Liver (tissue), 9 donors: ENCODE measurements around the gene IGF1R. TPM values are rescaled to one million over a fixed set of nuclear protein-coding genes. Genes with fewer than 3 reads are reported as not detected.

Experiments
- DNase-seq: peaks from one replicate; pipeline ENCODE4 v3.0.0-alpha.2; 2017; ENCODE audit warnings: low spot score
- H3K27ac ChIP-seq, 2 donors: one replicate each; pipeline ENCODE4 v1.7.0; 2013; ENCODE audit warnings: inconsistent platforms in 2 of 2, low read length in 2 of 2, control low read depth in 1 of 2, low read depth in 1 of 2, mild to moderate bottlenecking in 1 of 2
- H3K27me3 ChIP-seq, 4 donors: one replicate each; pipeline versions ENCODE4 v1.6.1 to v1.7.0; 2013; ENCODE audit warnings: low read length in 3 of 4, inconsistent platforms in 1 of 4, mild to moderate bottlenecking in 1 of 4, moderate library complexity in 1 of 4; ENCODE audit not compliant: control insufficient read depth in 4 of 4, insufficient read depth in 4 of 4
- H3K36me3 ChIP-seq, 4 donors: one replicate each; pipeline versions ENCODE4 v1.6.1 to v1.7.0; 2013; ENCODE audit warnings: low read length in 3 of 4, mild to moderate bottlenecking in 3 of 4, low read depth in 1 of 4, moderate library complexity in 1 of 4; ENCODE audit not compliant: control insufficient read depth in 4 of 4, insufficient read depth in 3 of 4
- H3K4me1 ChIP-seq, 4 donors: one replicate each; pipeline versions ENCODE4 v1.6.1 to v1.7.0; 2013; ENCODE audit warnings: low read length in 3 of 4, mild to moderate bottlenecking in 3 of 4, moderate library complexity in 1 of 4; ENCODE audit not compliant: control insufficient read depth in 4 of 4, insufficient read depth in 4 of 4
- H3K4me3 ChIP-seq, 3 donors: one replicate each; pipeline versions ENCODE4 v1.6.1 to v1.7.0; 2013; ENCODE audit warnings: low read length in 3 of 3, control low read depth in 1 of 3, low read depth in 1 of 3, mild to moderate bottlenecking in 1 of 3
- H3K9ac ChIP-seq, 2 donors: one replicate each; pipeline ENCODE4 v1.7.0; 2013; ENCODE audit warnings: low read length in 2 of 2, mild to moderate bottlenecking in 2 of 2, moderate library complexity in 2 of 2, control low read depth in 1 of 2, low read depth in 1 of 2
- H3K9me3 ChIP-seq, 4 donors: one replicate each; pipeline versions ENCODE4 v1.6.1 to v1.7.0; 2013; ENCODE audit warnings: low read length in 3 of 4; ENCODE audit not compliant: control insufficient read depth in 4 of 4
- EGR1 ChIP-seq, 2 donors: IDR thresholded peaks; 2 replicates each; pipeline ENCODE4 v1.6.1; 2016 to 2018; ENCODE audit warnings: antibody characterized with exemption in 2 of 2, low read depth in 2 of 2
- FOXA1 ChIP-seq: IDR thresholded peaks from 2 replicates; pipeline ENCODE4 v1.6.1; 2016; ENCODE audit warnings: antibody characterized with exemption
- GABPA ChIP-seq, 2 donors: IDR thresholded peaks in 1 of 2; conservative IDR thresholded peaks in 1 of 2; 2 replicates each; pipeline ENCODE4 v1.6.1; 2016; ENCODE audit warnings: antibody characterized with exemption in 2 of 2, mild to moderate bottlenecking in 1 of 2, moderate library complexity in 1 of 2
- HNF4A ChIP-seq, 2 donors: conservative IDR thresholded peaks; 2 replicates each; pipeline ENCODE4 v1.6.1; 2016; ENCODE audit warnings: antibody characterized with exemption in 2 of 2, mild to moderate bottlenecking in 2 of 2
- HNF4G ChIP-seq: IDR thresholded peaks from 2 replicates; pipeline ENCODE4 v1.6.1; 2016; ENCODE audit warnings: antibody characterized with exemption
- JUND ChIP-seq, 2 donors: IDR thresholded peaks; 2 replicates each; pipeline ENCODE4 v1.6.1; 2016; ENCODE audit warnings: antibody characterized with exemption in 2 of 2
- NR2F2 ChIP-seq: IDR thresholded peaks from 2 replicates; pipeline ENCODE4 v1.6.1; 2016; ENCODE audit warnings: antibody characterized with exemption
- RXRA ChIP-seq, 2 donors: IDR thresholded peaks; 2 replicates each; pipeline ENCODE4 v1.6.1; 2017 to 2018; ENCODE audit warnings: antibody characterized with exemption in 2 of 2, mild to moderate bottlenecking in 1 of 2
- SP1 ChIP-seq: IDR thresholded peaks from 2 replicates; pipeline ENCODE4 v1.6.1; 2018; ENCODE audit warnings: antibody characterized with exemption, mild to moderate bottlenecking
- TAF1 ChIP-seq: conservative IDR thresholded peaks from 2 replicates; pipeline ENCODE4 v1.6.1; 2016; ENCODE audit warnings: antibody characterized with exemption, mild to moderate bottlenecking
- YY1 ChIP-seq: IDR thresholded peaks from 2 replicates; pipeline ENCODE4 v1.6.1; 2016; ENCODE audit warnings: antibody characterized with exemption, mild to moderate bottlenecking
- WGBS: extraction: QIAGEN DNeasy Blood & Tissue Kit; methylation state at CpG from one replicate; pipeline ENCODE4 v1.1.7; 2013; 5-methylcytosine and 5-hydroxymethylcytosine counted together
- polyA plus RNA-seq, 2 donors: library from polyadenylated mRNA; stranded (reverse) in 1 of 2; unstranded in 1 of 2; fragments of 200-250 nt in 1 of 2; fragments of >200 nt in 1 of 2; fragmentation: Nextera tagmentation in 1 of 2; extraction: Ambion mirVana in 1 of 2; gene quantifications; one replicate each; pipeline versions ENCODE4 v1.2.1 to v1.2.3, GENCODE V29; 2013 to 2015
- total RNA-seq, 2 donors: library from RNA; depleted of rRNA; stranded (reverse); fragments of >200 nt; gene quantifications; one replicate each; pipeline ENCODE4 v1.2.3, GENCODE V29; 2014
- TF ChIP-seq, protein P1 (sequence below): IDR thresholded peaks from 2 replicates; pipeline ENCODE4 v1.6.1; 2016; ENCODE audit warnings: antibody characterized with exemption
- TF ChIP-seq, protein P2 (sequence below): IDR thresholded peaks from 2 replicates; pipeline ENCODE4 v1.6.1; 2016; ENCODE audit warnings: antibody characterized with exemption
- TF ChIP-seq, protein P3 (sequence below): IDR thresholded peaks from 2 replicates; pipeline ENCODE4 v1.6.1; 2016; ENCODE audit warnings: antibody characterized with exemption
- TF ChIP-seq, protein P4 (sequence below): IDR thresholded peaks from 2 replicates; pipeline ENCODE4 v1.6.1; 2016; ENCODE audit warnings: antibody characterized with exemption, mild to moderate bottlenecking
- TF ChIP-seq, protein P5 (sequence below): fragments of 150-350 bp; IDR thresholded peaks from 2 replicates; pipeline ENCODE4 v1.5.1; 2017; ENCODE audit warnings: improper control_type of control experiment, low read depth, low read length; ENCODE audit not compliant: missing input control
- donor health status: healthy.
- donor health status: healthy.
- donor health status: healthy.
- donor health status: healthy.
- donor health status: healthy.

The IGF1R gene
- total and polyA plus RNA-seq, 4 donors = 0.69 to 10.3 (median 3.2) TPM

DNA sequence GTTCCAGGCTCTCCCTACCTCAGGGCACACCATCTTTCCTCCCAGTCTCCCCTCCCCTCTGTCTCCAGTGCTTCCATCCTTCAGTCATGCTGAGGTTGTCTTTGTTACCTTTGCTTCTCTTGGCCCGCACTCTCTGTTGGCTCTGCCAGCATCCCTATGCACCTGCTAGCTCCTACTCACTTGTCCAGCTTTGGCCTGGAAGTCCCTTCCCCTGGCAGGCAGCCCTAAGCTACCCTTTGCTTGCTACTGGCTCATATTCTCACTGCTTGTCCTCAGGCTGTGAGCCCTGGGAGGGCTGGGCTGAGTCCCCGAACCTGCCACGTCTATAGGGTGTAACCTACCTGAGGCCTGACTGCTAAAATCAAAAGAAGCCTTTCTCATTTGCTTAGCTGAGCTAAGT, 236.6 kb downstream of the IGF1R start:
- Histone ChIP-seq H3K9me3 (no peaks in the 10 kb centered on the region), H3K4me3 (no peak overlapping the region), H3K27ac (no peak overlapping the region), H3K9ac (no peak overlapping the region), H3K4me1 (no peaks in the 10 kb centered on the region), H3K27me3 (peaks cover 0 to 10% (median under 1%) of the 10 kb centered on the region in 4 donors), H3K36me3 (no peaks in the 10 kb centered on the region)
- no peak for DNase-seq
- 87% methylated on average over 3 of the region's 3 CpGs for WGBS
- TF ChIP-seq SP1 (no peak), GABPA (IDR thresholded peaks at IDR 0.05 in 1 of 2, conservative IDR thresholded peaks at IDR 0.05 in 1 of 2) (no peak), EGR1 (IDR thresholded peaks at IDR 0.05; ENCODE audit: low read depth in 2 of 2) (no peak), NR2F2 (no peak), HNF4A (conservative IDR thresholded peaks at IDR 0.05) (no peak), RXRA (IDR thresholded peaks at IDR 0.05) (no peak), JUND (IDR thresholded peaks at IDR 0.05) (no peak)
- TF ChIP-seq, protein P1, sequence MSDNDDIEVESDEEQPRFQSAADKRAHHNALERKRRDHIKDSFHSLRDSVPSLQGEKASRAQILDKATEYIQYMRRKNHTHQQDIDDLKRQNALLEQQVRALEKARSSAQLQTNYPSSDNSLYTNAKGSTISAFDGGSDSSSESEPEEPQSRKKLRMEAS = no peak
- TF ChIP-seq, protein P2, sequence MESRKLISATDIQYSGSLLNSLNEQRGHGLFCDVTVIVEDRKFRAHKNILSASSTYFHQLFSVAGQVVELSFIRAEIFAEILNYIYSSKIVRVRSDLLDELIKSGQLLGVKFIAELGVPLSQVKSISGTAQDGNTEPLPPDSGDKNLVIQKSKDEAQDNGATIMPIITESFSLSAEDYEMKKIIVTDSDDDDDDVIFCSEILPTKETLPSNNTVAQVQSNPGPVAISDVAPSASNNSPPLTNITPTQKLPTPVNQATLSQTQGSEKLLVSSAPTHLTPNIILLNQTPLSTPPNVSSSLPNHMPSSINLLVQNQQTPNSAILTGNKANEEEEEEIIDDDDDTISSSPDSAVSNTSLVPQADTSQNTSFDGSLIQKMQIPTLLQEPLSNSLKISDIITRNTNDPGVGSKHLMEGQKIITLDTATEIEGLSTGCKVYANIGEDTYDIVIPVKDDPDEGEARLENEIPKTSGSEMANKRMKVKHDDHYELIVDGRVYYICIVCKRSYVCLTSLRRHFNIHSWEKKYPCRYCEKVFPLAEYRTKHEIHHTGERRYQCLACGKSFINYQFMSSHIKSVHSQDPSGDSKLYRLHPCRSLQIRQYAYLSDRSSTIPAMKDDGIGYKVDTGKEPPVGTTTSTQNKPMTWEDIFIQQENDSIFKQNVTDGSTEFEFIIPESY = no peak

DNA sequence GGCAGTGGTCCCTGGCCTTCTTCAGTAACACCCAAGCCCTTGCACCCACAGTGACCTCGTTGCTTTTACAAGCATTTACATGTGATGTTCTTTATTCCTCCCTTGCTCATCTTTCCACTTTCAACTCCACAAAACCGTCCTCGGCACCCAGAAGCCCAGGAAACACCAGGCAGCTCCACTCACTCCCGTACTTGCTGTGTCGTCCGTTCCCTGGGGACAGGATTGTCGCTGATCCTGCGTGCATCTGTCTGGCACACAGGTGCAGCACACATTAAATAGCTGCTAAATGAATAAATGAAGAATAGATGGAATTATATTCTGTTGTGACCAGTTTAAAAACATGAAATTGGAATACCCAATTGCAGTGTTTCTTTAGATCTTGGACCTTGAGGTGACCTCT, 239.6 kb downstream of the IGF1R start:
- no peak for DNase-seq
- Histone ChIP-seq H3K4me1 (no peaks in the 10 kb centered on the region), H3K9ac (no peak overlapping the region), H3K36me3 (no peaks in the 10 kb centered on the region), H3K9me3 (no peaks in the 10 kb centered on the region), H3K4me3 (no peak overlapping the region), H3K27me3 (peaks cover 0 to 4% (median 0%) of the 10 kb centered on the region in 4 donors), H3K27ac (no peak overlapping the region)
- WGBS = 89% methylated on average over 8 of the region's 8 CpGs
- TF ChIP-seq FOXA1 = no peak
- no peak for TF ChIP-seq TAF1
- no peak for TF ChIP-seq HNF4A (conservative IDR thresholded peaks at IDR 0.05)
- TF ChIP-seq HNF4G = no peak
- no peak for TF ChIP-seq SP1
- no peak for TF ChIP-seq YY1
- TF ChIP-seq, protein P3, sequence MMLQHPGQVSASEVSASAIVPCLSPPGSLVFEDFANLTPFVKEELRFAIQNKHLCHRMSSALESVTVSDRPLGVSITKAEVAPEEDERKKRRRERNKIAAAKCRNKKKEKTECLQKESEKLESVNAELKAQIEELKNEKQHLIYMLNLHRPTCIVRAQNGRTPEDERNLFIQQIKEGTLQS = no peak
- no peak for TF ChIP-seq NR2F2
- no peak for TF ChIP-seq JUND (IDR thresholded peaks at IDR 0.05)
- no peak for TF ChIP-seq RXRA (IDR thresholded peaks at IDR 0.05)
- TF ChIP-seq, protein P4, sequence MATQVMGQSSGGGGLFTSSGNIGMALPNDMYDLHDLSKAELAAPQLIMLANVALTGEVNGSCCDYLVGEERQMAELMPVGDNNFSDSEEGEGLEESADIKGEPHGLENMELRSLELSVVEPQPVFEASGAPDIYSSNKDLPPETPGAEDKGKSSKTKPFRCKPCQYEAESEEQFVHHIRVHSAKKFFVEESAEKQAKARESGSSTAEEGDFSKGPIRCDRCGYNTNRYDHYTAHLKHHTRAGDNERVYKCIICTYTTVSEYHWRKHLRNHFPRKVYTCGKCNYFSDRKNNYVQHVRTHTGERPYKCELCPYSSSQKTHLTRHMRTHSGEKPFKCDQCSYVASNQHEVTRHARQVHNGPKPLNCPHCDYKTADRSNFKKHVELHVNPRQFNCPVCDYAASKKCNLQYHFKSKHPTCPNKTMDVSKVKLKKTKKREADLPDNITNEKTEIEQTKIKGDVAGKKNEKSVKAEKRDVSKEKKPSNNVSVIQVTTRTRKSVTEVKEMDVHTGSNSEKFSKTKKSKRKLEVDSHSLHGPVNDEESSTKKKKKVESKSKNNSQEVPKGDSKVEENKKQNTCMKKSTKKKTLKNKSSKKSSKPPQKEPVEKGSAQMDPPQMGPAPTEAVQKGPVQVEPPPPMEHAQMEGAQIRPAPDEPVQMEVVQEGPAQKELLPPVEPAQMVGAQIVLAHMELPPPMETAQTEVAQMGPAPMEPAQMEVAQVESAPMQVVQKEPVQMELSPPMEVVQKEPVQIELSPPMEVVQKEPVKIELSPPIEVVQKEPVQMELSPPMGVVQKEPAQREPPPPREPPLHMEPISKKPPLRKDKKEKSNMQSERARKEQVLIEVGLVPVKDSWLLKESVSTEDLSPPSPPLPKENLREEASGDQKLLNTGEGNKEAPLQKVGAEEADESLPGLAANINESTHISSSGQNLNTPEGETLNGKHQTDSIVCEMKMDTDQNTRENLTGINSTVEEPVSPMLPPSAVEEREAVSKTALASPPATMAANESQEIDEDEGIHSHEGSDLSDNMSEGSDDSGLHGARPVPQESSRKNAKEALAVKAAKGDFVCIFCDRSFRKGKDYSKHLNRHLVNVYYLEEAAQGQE = no peak
- TF ChIP-seq, protein P5, sequence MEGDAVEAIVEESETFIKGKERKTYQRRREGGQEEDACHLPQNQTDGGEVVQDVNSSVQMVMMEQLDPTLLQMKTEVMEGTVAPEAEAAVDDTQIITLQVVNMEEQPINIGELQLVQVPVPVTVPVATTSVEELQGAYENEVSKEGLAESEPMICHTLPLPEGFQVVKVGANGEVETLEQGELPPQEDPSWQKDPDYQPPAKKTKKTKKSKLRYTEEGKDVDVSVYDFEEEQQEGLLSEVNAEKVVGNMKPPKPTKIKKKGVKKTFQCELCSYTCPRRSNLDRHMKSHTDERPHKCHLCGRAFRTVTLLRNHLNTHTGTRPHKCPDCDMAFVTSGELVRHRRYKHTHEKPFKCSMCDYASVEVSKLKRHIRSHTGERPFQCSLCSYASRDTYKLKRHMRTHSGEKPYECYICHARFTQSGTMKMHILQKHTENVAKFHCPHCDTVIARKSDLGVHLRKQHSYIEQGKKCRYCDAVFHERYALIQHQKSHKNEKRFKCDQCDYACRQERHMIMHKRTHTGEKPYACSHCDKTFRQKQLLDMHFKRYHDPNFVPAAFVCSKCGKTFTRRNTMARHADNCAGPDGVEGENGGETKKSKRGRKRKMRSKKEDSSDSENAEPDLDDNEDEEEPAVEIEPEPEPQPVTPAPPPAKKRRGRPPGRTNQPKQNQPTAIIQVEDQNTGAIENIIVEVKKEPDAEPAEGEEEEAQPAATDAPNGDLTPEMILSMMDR = no peak
